Stimulated activated CD8-positive, alpha-beta memory T cell treated with anti-CD3 and anti-CD28 coated beads, Interleukin-12 subunit alpha, Interleukin-12 subunit beta, amount 100 ng/mL, for 24 hours (primary cell): ENCODE data around the gene NCK2.

Experiments
- DNase-seq: peaks from one replicate; pipeline ENCODE4 v3.0.0-alpha.2; 2020; ENCODE audit errors: extremely low read depth

NCK2 gene

DNA sequence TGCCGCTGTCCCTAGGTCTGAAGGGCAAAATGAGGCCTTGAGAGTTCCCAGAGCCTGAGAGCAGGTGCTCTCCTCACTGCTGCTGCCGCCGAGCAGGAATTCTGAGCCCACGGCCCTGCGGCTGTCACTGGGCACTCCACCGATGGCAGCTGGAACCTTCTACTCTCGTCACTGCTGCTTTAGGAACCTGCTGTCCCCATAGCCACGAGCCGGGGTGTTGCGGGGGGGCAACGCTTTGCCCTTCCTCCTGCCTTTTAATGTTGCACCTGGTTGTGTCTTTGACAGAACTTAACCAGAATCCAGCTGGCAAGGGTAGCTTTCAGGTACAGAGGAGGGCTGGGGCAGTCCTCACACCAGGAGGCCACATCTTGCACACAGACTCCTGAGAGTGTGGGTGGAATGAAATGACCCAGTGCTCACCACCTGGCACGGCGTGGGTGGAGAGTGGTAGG lies 32.3 kb downstream of the NCK2 start:
- DNase-seq: no peak

DNA sequence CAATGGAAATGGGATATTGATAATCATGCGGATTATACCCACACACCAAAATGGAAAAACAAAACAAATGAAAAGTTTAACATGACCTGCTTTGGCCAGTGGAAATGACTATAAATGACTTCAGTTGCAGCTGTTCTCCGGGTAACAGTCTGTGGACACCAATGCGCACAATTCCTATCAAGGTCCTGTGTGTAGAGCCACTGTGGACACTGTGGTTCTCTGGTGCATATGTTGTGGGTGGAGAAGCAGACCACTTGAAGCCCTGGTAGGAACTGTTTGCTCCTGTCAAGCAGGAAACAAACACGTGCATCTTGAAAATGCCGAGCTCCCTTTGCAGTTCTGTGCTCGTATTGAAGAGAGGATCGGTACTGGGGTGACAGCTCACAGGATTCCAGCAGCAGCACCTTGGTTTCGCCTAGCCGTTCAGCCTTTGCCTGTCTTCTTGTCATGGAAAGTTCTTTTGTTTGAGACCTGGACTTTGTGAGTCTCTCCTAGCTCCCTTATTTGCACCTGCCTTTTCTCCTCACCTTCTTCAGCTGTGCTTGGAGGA lies 32.9 kb downstream of the NCK2 start:
- DNase-seq: no peak

DNA sequence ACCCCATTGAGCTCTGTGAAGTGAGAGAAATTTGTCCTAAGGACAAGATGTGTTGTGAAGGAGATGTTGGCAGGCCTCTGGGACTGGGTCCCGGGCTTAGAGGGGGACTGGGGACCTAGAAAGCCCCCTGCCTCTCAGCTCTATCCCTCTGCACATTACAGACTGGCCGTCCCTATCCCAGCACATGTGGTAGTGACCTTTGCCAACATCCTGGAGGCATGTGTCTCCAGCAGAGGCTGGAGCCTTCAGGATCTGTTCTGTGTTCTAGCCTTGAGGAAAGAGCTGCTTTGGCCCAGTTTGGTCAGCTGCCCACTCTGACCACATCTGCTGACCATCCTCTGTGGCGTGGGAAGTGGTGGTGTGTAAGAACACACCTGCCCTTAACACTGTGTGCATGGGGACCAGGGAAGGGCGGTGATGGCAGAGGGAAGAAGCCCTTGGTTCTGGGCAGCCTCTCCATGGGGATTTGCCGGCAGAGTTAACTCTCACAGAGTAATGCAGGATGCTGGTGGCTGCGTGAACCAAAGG lies 33.4 kb downstream of the NCK2 start:
- DNase-seq: no peak

DNA sequence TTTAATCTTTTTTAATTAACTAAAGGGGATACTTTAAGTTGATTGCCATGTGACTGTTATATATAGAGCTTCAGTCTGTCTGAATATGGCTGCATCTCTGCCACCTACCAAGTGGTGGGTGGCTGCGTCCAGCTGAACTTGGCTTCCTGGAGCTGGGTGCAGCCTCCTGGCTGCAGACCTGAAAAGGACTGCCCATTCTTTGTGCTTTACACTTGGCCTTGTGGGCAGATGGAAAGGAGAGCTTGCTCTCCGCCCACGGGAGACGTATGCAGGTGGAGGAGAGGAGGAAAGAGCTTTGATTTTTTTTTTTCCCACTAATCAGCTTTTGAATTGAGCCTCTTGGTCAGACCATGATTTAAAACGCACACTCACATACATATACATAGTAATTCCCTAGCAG lies 34.7 kb downstream of the NCK2 start:
- no peak for DNase-seq

DNA sequence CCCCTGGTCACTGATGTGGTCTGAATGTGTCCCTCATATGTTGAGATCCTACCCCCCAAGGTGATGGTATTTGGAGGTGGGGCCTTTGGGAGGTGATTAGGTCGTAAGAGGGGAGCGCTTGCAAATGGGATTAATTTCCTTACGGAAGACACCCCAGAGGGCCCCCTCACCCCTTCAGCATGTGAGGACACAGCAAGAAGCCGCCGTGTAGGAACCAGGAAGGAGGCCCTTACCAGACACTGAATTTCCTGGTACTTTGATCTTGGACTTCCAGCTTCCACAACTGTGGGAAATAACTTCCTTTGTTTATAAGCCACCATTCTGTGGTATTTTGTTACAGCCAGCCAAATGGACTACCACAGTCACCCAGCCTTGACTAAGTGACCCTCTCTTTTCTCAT lies 35.9 kb downstream of the NCK2 start:
- no peak for DNase-seq

DNA sequence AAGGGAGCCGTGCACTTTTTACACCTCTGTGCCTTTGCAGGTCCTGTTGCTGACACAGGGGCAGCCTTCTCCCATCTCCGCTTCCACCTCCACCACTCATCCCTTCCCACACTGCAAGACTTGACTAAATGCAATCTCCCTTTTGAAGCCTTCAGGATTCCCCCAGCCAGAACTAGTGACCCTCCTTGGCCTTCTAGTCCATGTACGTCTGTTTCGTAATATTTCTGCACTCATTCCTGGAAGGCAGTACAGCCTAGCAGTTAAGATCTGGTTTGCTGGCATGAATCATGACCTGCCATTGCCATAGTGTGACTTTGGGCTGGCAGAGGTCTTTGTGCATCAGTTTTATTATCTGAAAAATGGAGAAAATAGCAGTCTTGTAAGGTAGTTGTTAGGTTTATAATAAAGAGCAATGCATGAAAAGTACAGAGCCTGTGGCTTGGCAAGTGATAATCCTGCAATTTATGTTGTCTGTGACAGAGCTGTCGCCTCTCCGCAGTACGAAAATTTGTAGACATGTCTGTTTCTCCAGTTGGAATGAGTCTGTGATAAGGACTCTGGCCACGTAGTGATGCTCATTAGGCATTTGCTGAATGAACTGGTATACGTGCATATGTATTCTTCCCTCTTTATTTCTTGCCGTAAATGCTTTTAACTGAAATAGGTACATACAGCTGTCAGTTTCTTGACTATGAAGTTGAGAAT lies 36.7 kb downstream of the NCK2 start:
- DNase-seq: no peak

DNA sequence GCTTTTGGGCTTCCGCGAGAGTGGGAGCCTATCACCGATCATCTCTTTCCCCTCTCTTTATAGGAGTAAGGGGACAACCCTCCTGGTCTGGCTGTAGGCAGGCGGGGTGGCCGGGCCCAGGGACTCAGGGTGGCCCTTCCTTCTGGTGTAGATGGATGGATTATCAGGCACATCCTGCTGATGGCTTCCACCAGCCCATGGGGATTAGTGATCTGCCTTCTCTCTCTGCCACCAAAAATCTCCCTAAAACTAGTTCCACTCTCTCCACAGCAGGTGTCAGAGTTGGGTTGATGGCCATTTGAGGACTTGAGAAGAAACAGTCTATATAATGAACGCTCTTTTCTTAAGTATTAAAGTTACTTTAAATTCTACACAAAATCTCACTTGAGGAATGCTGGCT lies 37.4 kb downstream of the NCK2 start:
- DNase-seq: no peak

DNA sequence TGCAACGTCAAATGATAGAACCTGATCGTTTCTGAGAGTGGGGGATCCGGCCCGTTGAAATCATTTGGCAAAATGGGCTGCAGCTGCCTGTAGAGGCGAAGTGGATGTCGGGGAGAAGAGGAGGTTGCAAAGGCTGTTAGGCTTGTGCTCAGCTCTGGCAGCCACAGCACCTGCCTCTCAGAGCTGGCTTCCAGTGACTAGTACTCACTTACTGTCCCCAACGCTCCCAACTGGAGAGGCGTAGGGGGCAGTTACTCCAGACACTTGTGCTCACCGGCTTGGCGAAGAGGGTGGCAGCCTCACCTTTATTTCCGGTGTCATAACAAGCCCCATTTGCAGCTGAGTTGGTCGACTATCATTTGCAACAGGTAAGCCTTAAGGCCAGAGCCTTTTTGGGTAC lies 37.9 kb downstream of the NCK2 start:
- DNase-seq: no peak

DNA sequence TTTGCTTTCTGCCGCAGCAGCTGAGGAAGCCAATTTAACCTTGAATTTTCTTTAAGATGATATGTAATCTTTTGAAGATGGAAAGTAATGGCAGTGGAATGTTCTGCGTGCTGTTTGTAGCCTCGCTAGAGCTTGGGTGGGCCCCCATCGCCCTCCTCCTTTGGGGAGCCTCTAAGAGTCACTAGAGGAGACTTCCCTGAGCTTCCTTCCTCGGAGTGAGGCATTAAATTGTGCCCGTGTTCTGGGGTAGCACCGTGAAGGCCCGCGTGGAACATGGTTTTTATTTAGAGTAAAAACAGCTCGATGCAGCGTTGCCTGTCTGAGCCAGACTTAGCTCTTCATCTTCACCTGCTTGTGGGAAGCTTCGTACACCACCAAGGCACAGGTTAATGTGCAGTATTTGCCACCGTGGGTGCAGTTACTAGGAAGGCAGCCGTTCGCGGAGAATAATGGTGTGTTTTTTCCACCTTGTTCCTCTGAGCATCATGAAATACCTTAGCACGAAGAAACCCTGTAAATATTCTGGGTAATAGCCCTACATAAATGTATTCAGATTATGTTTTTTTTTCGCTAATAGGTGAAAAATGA lies 38.5 kb downstream of the NCK2 start:
- DNase-seq: no peak

DNA sequence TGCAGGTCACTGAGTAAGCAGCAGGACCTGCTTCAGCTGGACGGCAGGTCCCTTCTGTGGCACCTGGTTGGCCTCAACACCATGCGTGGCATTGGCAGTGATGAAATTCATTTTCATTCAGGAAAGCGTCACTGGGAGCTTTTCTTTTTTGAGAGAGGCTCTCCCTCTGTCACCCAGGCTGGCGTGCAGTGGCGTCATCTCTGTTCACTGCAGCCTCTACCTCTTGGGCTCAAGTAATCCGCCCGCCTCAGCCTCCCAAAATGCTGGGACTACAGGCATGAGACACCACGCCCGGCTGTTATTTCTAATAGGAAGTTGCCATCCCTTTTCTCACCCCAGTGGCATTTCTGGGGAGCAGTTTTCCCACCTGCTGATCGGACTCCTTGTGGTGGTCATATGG lies 39.3 kb downstream of the NCK2 start:
- no peak for DNase-seq

DNA sequence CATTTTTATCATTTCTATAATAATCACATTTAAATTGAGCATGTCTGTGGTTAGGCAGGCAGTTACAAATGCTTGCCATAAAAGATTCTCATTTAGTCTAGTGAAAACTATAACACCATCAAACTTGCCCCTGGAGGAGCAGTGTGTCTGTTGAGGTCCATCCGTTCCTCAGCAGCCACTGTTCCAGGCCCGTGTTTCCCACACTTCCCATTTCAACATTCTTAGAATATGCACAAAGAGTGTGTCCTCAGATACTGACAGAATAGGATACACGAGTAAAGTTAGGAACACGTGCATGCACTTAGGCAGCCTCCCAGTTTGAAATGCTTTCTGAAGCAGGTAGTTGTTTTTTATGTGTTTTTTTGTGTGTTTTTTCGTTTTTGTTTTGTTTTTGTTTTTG lies 39.9 kb downstream of the NCK2 start:
- DNase-seq: no peak

DNA sequence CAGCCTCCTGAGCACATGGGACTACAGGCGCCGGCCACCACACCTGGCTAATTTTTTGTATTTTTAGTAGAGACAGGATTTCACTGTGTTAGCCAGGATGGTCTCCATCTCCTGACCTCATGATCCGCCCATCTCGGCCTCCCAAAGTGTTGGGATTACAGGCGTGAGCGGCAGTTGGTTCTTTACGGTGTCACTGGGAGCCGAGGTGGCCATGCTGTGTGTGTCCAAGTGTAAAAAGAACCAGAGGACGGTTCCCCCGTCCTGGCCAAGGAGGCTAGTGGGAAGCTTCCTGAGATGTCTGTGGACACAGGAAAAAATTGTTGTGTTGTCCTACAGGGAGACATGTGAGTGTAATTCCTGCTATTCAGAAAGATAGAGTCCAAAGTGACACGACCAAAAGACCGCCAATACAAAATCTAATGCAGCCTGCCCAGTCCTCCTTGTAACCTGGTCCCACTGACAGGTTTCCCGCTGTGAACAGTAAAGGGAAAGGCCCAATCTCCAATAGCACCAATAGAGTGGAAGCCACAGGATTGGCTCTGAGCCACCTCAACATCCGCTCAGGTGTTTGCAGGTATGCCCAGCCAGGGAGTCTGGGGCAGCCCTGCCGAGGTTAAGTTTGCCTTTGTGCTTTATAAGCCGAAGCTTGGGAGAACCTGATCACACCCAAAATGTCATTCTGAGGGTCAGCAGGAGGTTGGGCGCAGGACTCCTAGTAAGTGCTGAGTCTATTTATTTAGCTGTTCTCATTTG lies 40.6 kb downstream of the NCK2 start:
- no peak for DNase-seq

DNA sequence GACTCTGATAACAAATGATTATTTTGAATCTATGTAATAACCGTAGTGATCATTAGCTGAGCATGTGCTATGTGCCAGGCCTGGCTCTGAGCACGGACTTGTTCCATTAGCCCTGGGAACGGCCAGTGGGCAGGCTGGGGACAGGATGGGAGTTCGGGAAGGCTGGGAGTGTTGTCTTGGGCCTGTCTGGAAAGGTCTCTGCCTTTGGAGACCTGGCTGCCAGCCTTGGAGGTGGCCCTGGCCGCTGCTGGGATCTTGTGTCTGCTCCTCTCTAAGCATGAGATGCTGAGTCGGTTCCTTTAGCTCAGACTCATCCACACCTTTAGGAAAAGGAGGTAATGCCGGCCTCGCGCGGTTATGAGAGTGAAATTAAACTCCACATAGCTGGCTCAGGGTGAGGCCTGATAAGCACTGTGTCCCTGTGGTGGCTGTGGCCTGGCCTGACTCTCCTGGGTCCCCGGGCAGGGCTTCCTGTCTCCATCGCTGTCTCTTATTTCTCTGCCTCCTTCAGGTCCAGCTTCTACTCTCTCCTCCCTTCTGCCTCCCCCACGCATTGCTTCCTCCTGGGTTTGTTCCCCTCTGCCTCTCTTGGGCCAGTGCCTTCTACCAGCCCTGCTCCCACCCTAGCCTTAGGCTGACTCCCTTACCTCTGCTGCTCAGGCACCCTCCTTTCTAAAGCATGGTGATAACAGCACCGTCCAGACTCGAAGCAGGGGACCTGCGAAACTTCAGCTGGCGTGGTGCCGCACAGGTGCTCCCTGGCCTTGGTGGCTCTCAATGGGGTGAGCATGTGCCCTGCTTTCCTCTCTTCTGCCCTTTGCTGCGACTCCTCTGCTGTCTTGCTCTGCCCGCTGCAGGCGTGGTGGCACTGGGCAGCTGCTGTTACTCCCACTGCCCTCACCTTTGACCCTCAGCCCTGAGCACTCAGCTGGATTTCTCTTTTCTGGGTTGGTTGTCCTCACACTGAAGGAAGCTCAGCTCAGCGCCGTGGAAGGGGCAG lies 41.8 kb downstream of the NCK2 start:
- no peak for DNase-seq

DNA sequence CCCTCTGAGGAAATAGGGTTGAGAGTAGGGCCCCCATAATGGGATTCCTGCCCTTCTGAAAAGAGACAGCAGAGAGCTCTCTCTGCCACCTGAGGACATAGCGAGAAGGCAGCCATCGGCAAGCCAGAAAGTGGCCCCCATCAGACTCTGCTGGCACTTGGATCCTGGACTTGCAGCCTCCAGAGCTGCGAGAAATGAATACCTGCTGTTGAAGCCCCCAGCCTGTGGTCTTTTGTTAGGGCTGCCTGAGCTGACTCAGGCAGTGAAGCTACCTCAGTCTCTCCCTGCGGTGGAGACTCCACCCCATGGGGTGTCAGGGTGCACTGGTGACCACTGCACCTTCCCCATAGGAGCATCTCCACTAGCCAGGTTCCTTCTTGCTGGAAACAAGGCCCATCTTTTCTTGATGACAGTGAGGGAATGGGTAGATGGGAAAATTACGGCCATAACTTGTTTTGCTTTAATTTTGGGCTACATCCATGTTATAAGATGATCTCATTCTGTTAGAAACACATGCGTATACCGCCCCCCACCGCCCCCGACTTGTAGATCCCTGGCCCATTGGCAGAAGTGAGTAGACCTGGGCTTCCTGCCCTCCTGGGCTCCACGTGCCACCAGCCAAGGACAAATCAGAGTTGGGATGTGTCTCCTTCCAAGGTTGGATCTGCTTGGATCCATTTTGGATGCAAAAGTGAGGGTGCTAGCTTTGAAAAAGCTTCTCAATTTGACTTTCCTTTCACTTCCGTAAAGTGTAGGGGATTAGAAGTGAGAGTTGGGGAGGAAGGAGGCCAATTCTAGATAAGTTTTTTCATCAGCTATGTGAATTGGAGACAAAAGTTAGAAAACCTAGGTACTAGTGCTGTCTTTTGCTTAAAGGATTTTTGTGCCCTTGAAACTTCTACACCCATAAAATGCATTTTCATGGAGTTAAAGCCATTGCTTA lies 42.9 kb downstream of the NCK2 start:
- no peak for DNase-seq

DNA sequence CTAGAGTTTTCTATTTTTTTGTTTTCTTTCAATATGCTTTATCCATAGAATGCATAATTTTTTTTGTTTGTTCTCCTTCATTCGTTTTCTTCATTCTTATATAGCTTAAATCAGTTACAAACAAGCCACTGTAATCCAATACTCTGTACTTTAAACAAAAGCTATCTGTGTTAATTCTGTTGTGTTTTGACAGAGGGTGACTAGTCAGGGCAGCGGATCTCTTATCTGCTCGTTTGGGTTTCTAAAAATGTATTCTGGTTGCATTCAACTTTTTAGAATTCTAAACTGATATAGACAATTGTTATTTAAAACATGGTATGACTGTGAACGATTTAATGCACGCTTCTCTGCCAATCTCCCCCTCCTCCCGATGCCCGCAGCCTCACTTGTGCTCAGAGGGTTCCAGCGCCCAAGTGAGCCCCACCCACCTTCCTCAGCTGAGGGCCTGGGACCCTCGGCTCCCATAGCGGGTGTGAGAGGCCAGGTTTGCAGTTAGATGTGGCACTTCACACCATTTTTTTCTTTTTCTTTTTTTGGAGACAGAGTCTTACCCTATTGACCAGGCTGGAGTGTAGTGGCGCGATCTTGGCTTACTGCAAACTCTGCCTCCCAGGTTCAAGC lies 44.1 kb downstream of the NCK2 start:
- DNase-seq: no peak

DNA sequence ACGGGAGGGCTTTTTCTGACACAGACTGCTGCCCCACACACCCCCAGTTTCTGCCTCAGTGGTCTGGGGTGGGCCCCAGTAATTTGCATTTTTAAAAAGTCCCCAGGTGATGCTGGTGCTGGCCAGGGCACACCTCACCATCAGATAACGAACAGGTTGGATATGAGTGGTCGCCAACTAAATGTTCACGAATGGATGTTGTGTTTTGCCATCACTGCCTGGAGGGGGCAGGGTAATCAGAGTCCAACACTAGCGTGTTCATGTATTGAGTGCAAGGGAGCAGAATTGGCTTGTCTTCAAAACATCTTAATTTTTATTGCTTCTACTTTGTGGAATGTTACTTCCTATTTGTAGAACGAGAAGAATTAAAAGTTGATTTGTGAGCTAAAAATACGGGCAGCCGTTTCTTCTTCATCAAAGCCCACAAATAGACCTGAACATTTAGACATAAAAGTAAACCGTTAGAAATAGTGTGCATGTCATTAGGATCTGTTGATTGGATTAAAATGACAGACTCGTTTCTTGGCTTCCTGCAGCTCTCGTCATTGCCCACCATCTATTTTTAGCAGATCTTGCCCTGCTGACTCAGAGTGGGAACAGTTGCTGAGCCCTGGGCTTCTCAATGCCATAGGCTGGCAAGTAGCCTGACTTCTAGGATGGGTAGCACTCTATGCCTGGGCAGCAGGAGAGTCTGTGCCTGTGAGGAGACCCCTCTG lies 45.2 kb downstream of the NCK2 start:
- DNase-seq: no peak

DNA sequence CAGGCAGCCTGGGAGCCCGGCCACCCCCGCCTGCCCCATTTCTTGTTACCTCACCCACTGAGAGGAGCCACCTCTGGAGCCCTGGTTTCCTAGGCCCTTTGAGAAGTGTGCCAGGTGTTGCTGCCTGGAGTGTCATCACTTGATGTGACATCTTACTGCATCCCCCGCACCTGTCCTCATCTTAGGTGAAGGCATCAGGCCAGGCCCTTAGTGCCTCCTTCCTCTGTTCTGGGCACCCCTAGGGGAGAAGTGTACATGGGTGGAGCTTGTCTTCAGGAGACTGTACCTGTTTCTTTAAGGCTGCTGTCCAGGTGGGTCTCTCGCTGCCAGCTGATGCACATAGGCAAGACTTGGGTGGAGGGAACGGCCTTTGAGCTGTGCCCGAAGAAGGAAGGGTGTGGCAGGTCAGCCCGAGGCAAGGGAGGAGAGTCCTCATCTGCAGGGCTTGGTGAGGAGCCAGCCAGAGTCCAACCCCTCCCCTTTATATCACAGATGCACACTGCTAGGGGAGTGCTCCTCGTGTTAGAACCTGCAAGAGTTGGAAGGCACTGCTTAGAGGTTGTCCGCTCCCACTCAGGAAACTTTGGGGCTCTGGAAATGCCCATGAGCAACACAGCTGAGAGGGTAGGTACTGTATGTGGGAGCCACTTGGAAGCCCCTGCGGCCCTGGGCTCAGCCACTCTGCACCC lies 45.9 kb downstream of the NCK2 start:
- no peak for DNase-seq

DNA sequence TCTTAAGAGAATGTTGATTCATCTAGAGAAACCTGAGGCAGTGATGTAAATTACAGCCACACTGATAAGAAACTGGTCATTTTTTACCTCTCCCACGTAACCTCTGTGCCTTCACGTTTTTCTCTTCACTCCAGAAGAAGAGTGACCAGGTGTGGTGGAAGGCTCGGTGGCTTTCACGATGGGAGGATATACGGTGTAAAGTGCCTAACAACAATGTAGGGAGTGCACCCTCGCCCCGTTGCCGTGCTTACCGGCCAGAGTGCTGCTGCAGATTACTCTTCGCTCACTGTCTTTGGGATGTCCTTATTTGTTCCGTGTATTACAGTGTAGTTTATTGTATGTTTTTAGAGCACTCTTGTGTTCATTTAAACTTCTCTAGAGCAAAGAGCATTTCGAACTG lies 46.5 kb downstream of the NCK2 start:
- DNase-seq: no peak

DNA sequence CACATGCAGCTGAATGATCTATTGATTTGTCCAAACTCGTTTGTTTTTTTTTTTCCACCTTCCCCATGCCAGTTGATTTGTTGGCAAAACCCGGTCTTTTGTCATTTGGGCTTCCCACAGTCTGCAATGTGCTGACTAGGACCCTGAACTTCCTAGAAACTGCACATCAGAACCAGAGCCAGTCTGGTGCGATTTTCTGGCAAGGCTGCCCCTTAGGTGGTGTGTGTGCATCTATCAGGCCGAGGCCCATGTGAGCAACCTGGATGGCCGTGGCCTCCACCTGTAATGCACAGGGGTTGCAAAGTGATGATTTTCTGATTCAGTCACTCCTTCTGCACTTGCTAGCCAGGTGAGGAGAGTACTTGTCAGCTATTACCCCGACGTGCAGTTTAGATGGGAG lies 47.8 kb downstream of the NCK2 start:
- DNase-seq: no peak
